ENCODE data around the gene FSIP1.

The FSIP1 gene

GRCh38 chr15:39729500-39729899 is 53.1 kb downstream of the FSIP1 start:
- ChIA-PET POLR2A (no interaction called here), CTCF (no interaction called here)
- no peak for DNase-seq (ENCODE audit: extremely low spot score)
- TF ChIP-seq, protein P1, sequence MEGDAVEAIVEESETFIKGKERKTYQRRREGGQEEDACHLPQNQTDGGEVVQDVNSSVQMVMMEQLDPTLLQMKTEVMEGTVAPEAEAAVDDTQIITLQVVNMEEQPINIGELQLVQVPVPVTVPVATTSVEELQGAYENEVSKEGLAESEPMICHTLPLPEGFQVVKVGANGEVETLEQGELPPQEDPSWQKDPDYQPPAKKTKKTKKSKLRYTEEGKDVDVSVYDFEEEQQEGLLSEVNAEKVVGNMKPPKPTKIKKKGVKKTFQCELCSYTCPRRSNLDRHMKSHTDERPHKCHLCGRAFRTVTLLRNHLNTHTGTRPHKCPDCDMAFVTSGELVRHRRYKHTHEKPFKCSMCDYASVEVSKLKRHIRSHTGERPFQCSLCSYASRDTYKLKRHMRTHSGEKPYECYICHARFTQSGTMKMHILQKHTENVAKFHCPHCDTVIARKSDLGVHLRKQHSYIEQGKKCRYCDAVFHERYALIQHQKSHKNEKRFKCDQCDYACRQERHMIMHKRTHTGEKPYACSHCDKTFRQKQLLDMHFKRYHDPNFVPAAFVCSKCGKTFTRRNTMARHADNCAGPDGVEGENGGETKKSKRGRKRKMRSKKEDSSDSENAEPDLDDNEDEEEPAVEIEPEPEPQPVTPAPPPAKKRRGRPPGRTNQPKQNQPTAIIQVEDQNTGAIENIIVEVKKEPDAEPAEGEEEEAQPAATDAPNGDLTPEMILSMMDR (IDR thresholded peaks at IDR 0.05; ENCODE audit: control extremely low read depth, extremely low read depth, low read depth, missing control alignments): no peak

DNA sequence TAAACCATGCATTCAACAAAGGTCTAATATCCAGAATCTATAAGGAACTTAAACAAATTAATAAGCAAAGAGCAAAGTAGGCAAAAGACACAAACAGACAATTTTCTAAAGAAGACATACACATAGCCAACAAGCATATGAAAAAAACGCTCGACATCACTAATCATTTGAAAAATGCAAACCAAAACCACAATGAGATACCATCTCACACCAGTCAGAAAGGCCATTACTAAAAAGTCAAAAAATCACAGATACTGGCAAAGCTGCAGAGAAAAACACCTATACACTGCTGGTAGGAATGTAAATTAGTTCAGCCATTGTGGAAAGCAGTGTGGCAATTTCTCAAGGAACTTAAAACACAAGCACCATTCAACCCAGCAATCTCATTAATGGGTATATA is 53.8 kb downstream of the FSIP1 start:
- POLR2A ChIA-PET: no interaction called here
- CTCF ChIA-PET: no interaction called here
- TF ChIP-seq, protein P1 (IDR thresholded peaks at IDR 0.05; ENCODE audit: control extremely low read depth, extremely low read depth, low read depth, missing control alignments): no peak
- DNase-seq (ENCODE audit: extremely low spot score): no peak

- ChIA-PET CTCF (interaction anchor here (1.7 kb wide), 1 partner anchor 9 kb away, joined by 9 read pairs; no protein-coding TSS in a partner anchor), POLR2A (no interaction called here)
- TF ChIP-seq, protein P1 (IDR thresholded peaks at IDR 0.05; ENCODE audit: control extremely low read depth, extremely low read depth, low read depth, missing control alignments): no peak
- DNase-seq (ENCODE audit: extremely low spot score): no peak
Measured at GRCh38 chr15:39721893-39722292, 60.7 kb downstream of the FSIP1 start.

DNA sequence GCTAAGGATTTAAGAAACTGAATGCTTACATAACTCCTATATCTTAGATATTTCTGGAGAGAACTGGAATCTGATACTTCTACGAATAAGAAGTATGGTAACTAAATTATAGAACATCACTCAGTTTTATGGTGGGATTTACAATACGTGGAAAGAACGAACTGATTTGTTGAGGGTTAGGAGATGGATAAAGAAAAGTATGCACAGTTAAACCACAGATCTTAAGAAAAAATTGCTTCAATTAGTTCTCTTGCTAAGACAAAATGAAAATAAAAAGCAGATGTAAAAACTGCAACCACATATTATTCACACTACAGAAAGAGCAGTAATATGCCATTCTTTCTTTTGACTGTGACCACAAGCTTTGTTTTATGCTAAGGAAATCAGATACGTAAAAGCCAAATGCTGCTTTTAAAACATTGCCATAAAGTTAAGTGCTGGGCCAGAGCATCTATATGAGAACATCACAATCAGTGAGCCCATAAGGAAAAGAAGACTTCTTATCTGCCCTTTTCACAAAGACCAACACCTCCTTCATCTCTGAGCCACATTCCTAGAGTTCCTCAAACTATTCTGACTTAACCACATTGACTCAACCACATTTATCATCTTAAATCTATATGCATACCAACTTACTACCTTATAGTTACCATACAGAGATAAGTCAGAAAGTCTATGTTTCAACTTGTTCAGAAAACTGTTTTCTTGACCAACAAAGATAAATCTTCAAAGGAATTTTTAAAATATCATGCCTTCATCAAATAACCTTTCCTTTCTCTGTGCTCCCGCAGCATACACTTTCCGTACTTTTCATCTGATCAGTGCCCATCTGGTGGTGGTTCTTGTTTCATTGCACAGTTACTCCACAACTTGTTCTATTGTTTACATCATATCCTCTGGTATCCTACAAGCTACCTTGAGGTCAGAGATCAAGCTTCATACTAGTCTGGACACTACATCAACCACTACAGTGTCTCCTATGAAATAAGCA is 61.7 kb downstream of the FSIP1 start:
- DNase-seq (ENCODE audit: extremely low spot score): no peak
- TF ChIP-seq, protein P1 (IDR thresholded peaks at IDR 0.05; ENCODE audit: control extremely low read depth, extremely low read depth, low read depth, missing control alignments): no peak
- CTCF ChIA-PET: no interaction called here
- POLR2A ChIA-PET: no interaction called here

- DNase-seq (ENCODE audit: extremely low spot score): no peak
- TF ChIP-seq, protein P1 (IDR thresholded peaks at IDR 0.05; ENCODE audit: control extremely low read depth, extremely low read depth, low read depth, missing control alignments): no peak
- ChIA-PET POLR2A (no interaction called here), CTCF (no interaction called here)
Measured at GRCh38 chr15:39720081-39720480, 62.6 kb downstream of the FSIP1 start.

DNA sequence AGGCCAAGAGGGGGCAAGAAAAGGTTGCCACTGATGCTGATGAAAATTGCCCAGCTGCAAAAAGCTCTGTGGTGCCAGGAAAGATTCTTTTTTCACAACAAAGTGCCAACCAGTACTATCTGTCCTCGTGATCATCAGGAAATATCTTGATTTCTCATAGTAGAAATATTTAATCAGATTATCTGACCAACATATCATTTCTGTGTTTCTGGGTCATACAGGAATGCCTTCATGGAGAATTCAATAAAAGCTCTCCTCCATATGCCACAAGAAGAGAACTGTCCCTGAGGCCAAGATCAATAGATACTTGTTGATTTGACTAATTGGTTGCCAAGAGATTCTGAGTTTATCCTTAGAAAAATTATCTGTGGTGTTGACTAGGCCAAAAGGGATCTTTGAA is 63.5 kb downstream of the FSIP1 start:
- TF ChIP-seq, protein P1 (IDR thresholded peaks at IDR 0.05; ENCODE audit: control extremely low read depth, extremely low read depth, low read depth, missing control alignments): no peak
- no peak for DNase-seq (ENCODE audit: extremely low spot score)
- ChIA-PET CTCF (interaction anchor here (0.8 to 1.0 kb wide), 2 partner anchors 12 to 13 kb away, joined by 3 read pairs; no protein-coding TSS in a partner anchor), POLR2A (no interaction called here)
